GM12872 (cell line): ENCODE results near the gene SPINT2.
A peak's percentile ranks its signal among the peaks of the same experiment; 100 is the strongest.

Source experiments
- TF ChIP-seq, protein P1 (sequence below): IDR thresholded peaks from 3 replicates; pipeline ENCODE4 v1.5.1; 2011; ENCODE audit warnings: low read depth, mild to moderate bottlenecking, low read length, moderate library complexity; ENCODE audit not compliant: insufficient read depth

SPINT2 gene

DNA sequence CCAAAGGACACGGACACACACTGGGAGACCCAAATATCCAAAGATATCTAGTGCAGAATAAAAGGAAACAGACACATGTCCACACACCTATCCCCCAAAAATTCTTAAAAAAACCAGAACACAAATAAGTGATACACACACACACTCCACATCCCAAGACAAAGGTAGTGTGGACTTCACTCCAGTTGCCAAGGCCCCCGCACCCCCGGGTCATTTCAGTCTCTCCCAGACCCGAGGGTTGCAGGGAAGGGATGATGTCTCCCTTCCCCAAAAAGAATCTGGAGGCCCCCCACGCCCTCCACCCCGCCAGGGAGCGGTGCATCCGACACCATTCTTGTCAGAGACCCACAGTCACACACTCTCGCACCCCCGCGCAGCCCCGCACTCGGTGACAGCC is 40.8 kb upstream of the SPINT2 start:
- TF ChIP-seq, protein P1, sequence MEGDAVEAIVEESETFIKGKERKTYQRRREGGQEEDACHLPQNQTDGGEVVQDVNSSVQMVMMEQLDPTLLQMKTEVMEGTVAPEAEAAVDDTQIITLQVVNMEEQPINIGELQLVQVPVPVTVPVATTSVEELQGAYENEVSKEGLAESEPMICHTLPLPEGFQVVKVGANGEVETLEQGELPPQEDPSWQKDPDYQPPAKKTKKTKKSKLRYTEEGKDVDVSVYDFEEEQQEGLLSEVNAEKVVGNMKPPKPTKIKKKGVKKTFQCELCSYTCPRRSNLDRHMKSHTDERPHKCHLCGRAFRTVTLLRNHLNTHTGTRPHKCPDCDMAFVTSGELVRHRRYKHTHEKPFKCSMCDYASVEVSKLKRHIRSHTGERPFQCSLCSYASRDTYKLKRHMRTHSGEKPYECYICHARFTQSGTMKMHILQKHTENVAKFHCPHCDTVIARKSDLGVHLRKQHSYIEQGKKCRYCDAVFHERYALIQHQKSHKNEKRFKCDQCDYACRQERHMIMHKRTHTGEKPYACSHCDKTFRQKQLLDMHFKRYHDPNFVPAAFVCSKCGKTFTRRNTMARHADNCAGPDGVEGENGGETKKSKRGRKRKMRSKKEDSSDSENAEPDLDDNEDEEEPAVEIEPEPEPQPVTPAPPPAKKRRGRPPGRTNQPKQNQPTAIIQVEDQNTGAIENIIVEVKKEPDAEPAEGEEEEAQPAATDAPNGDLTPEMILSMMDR, result no peak

DNA sequence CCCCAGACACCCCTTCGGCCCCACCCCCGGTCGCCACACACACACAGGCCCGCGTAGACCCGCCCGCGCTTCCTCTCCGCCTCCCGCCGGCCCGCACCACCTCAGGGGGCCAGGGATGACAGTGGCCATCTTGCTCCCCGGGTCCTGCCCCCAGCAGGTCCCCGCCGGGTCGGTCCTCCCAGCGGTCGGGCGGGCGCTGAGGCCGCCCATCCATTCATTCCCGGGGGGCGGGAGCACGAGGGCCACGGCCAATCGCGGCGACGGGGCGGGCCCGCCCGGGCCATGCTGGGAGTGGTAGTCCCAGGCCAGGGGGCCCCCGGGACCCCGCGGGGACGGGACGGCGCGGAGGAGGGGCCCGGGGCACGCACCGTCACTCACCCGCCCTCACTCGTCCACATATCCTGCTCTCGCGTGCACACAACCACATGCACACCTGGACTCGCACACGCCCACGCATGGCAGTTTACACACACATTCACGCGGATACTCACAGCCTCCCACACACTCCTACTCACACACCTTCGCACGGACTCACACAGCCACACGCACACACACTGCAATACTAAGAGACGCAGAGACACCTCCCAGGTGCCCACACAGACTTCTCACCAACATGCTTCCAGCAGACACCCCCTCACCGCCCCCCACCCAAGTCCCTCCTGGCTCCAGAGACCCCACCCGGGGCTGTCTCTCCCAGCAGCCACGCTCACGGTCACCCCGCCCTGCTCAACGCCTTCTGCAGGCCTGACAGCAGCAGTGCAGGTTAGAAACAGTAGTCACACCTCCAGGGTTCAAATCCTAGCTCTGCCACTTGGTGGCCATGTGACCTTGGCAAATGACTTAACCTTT is 40.1 kb upstream of the SPINT2 start, which contains the start of gene DPF1:
Gene DPF1, minus strand, starts transcription at position 209 of the 849 bp plus-strand sequence. Its CDS starts 80 bp downstream, at position 129.
- TF ChIP-seq, protein P1, result peak; percentile 52

DNA sequence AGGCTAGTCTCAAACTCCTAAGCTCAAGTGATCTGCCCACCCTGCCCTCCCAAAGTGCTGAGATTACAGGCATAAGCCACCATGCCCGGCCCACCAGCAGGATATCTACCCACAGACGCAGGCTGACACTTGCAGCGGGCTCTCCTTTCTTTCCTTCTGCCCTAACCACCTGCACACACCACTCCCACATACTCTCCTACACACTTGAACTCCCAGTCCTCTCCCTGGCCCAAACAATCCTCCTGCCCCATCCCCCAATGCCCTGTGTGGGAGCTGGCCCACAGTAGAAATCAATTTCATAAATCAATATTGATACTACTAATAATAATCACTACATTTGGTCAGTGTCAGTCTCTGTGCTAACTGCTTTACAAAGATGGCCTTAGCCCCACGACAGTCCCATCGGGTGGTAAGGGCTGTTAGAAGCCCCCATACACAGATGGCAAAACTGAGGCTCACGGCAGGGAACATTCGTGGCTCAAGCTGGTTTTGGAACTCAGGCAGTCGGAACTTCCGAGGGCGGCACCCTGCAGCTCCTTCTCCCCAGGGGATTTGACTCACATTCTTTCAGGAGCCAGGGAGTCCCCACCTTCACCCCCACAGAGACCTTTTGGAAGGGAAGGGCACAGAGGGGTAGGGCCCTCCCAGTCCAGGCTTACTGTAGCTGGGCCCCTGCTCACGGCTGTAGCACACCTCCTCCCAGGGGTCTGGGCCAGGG is 36.9 kb upstream of the SPINT2 start:
- TF ChIP-seq, protein P1, result no peak

DNA sequence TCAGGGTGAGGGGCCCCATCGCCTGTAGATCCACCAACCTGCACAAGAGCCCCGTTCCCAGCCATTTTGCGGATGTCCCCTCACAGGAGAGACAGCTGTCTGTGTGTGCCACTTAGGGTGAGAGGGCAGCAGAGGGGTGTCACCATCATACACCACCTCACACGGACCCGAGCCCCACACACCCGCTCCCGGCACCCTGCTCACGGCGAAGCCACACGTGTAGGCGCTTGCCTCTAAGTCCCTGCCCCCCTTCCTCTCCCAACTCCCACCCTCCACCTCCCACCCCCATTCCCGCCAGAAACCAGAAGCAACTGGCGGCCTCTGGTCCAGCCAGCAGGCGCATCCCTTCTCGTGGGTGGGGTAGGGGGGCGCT is 36.4 kb upstream of the SPINT2 start:
- TF ChIP-seq, protein P1, result no peak

DNA sequence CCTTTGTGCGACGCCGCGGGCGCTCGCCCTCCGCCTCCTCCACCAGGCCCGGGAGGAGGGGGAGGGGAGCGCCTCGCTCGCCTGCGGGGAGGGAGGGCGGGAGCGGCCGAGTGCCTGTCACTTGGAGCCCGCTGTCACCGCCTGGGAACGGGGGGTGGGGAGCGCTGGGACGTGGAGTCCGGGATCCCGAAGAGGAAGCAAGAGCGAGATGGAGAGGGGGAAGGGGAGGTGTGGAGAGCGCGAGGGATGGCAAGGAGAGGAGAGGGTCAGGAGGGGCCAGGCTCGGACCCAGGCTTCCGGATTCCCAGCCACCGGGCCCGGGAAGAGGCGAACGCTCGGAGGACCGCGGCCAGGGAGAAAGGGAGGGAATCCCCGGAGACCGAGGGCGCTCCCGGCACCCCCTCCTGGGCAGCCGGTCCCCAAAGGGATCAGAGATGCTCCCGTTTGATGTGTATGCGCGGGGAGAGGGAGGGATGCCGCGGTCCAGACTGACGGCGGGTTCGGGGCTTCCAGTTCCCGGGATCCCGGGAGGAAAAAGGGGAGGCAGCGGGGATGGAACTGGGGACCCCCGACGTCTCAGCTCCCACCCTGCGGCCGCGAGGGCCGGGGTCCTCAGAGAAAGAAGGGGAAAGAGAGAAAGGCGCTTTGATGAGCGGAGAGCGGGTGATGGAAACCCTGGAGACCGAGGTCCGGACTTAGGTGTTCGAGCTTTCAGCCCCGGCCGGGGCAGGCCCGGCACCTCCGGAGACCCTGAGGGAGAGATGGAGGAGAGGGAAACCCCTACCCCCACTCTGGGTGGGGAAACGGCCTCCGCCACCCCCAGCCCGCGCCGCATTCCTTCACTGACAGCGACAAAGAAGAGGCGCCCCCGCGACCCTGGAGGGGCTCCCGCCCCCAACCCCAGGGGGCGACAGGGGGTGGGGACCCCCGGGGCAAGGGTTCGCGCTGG is 35.6 kb upstream of the SPINT2 start:
- TF ChIP-seq, protein P1, result no peak

DNA sequence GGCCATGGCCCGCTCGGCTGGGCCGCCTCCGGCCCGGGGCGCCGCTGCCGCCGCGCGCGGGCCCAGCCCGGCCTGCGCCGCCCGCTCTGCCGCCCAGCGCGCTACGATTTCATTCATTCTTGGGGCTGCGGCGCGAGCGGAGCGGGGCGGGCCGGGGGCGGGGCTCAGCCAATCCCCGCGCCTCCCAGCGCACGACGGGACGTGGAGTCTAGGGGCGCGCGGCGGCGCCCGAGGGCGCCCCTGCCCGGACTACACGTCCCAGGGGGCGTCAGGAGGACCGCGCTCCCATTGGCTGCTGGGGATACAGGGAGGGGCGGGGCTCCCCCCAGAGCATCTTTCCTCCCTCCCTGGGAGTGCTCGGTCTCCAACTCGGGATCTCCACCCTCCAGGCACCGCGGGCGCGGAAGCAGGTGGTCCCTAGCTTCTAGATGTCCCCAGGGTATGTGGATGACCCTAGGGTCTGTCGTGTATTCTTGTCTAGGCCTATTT is 34.7 kb upstream of the SPINT2 start:
- TF ChIP-seq, protein P1, result no peak
